HCT116 (cell line): ENCODE measurements around the gene CNTNAP5.

Experiments
- TF ChIP-seq, protein P1 (sequence below), 3 experiments: fragments of 200-600 bp in 1 of 3; sonication (generic) in 1 of 3; IDR thresholded peaks in 2 of 3; conservative IDR thresholded peaks in 1 of 3; 2 replicates each; pipeline ENCODE4 v1.5.1; 2012 to 2017; ENCODE audit warnings: low read depth in 2 of 3, low read length in 2 of 3, antibody characterized with exemption in 1 of 3, borderline replicate concordance in 1 of 3, control low read depth in 1 of 3, mild to moderate bottlenecking in 1 of 3, mixed read lengths in 1 of 3, mixed run types in 1 of 3, moderate library complexity in 1 of 3; ENCODE audit not compliant: insufficient read depth in 1 of 3
- TF ChIP-seq, protein P2 (sequence below): IDR thresholded peaks from 2 replicates; pipeline ENCODE4 v1.6.1; 2012; ENCODE audit warnings: low read depth

DNA sequence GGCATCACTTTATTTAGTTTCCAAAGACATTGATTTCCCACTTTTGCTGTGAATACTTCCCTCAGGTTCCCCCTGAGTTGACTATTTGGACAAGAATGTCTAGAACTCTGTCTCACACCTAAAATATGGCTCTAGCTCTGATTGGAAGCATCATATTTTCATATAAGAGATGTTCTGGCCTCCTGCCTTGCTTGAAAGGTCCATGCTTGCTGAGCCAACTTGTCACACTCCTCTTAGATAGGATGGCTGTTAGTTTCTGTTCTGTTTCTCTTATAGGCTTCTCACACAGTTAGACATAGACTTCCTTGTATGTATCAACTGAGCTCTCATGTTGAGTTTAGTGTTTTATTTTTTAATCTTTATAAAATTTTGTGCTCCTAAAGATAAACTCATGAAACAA is 87.1 kb downstream of the CNTNAP5 start:
- TF ChIP-seq, protein P1, sequence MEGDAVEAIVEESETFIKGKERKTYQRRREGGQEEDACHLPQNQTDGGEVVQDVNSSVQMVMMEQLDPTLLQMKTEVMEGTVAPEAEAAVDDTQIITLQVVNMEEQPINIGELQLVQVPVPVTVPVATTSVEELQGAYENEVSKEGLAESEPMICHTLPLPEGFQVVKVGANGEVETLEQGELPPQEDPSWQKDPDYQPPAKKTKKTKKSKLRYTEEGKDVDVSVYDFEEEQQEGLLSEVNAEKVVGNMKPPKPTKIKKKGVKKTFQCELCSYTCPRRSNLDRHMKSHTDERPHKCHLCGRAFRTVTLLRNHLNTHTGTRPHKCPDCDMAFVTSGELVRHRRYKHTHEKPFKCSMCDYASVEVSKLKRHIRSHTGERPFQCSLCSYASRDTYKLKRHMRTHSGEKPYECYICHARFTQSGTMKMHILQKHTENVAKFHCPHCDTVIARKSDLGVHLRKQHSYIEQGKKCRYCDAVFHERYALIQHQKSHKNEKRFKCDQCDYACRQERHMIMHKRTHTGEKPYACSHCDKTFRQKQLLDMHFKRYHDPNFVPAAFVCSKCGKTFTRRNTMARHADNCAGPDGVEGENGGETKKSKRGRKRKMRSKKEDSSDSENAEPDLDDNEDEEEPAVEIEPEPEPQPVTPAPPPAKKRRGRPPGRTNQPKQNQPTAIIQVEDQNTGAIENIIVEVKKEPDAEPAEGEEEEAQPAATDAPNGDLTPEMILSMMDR (IDR thresholded peaks at IDR 0.05 in 2 of 3, conservative IDR thresholded peaks at IDR 0.05 in 1 of 3; ENCODE audit: borderline replicate concordance in 1 of 3, insufficient read depth in 1 of 3, low read depth in 2 of 3, low read length in 2 of 3) = no peak
- TF ChIP-seq, protein P2, sequence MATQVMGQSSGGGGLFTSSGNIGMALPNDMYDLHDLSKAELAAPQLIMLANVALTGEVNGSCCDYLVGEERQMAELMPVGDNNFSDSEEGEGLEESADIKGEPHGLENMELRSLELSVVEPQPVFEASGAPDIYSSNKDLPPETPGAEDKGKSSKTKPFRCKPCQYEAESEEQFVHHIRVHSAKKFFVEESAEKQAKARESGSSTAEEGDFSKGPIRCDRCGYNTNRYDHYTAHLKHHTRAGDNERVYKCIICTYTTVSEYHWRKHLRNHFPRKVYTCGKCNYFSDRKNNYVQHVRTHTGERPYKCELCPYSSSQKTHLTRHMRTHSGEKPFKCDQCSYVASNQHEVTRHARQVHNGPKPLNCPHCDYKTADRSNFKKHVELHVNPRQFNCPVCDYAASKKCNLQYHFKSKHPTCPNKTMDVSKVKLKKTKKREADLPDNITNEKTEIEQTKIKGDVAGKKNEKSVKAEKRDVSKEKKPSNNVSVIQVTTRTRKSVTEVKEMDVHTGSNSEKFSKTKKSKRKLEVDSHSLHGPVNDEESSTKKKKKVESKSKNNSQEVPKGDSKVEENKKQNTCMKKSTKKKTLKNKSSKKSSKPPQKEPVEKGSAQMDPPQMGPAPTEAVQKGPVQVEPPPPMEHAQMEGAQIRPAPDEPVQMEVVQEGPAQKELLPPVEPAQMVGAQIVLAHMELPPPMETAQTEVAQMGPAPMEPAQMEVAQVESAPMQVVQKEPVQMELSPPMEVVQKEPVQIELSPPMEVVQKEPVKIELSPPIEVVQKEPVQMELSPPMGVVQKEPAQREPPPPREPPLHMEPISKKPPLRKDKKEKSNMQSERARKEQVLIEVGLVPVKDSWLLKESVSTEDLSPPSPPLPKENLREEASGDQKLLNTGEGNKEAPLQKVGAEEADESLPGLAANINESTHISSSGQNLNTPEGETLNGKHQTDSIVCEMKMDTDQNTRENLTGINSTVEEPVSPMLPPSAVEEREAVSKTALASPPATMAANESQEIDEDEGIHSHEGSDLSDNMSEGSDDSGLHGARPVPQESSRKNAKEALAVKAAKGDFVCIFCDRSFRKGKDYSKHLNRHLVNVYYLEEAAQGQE = no peak
